GM12865 (cell line): ENCODE data around the gene HAND2.

Experiments
- DNase-seq: peaks from one replicate; pipeline ENCODE4 v3.0.0; 2010; ENCODE audit warnings: low read depth
- H3K4me3 ChIP-seq: 2 replicates; pipeline ENCODE4 v1.5.1; 2011; ENCODE audit warnings: mild to moderate bottlenecking, low read depth, low read length, control low read depth
- CTCF ChIP-seq: IDR thresholded peaks from 2 replicates; pipeline ENCODE4 v1.5.1; 2011; ENCODE audit warnings: low read length, control low read depth, low read depth, inconsistent platforms; ENCODE audit not compliant: insufficient read depth; ENCODE audit errors: missing control alignments

The HAND2 gene

GRCh38 chr4:173506597-173507211 is 23.3 kb downstream of the HAND2 start:
- H3K4me3 ChIP-seq: no peak overlapping the region
- no peak for TF ChIP-seq CTCF
- DNase-seq: no peak

GRCh38 chr4:173505924-173506518 is 24.0 kb downstream of the HAND2 start:
- TF ChIP-seq CTCF: peak; percentile 77
- no peak overlapping the region for H3K4me3 ChIP-seq
- DNase-seq: peak; percentile 73

GRCh38 chr4:173504181-173504503 is 25.9 kb downstream of the HAND2 start:
- H3K4me3 ChIP-seq: no peak overlapping the region
- DNase-seq: no peak
- TF ChIP-seq CTCF: no peak

- DNase-seq: no peak
- H3K4me3 ChIP-seq: no peak overlapping the region
- TF ChIP-seq CTCF: no peak
Measured at GRCh38 chr4:173503330-173504180, 26.5 kb downstream of the HAND2 start.

GRCh38 chr4:173502282-173502681 is 27.7 kb downstream of the HAND2 start:
- no peak for TF ChIP-seq CTCF
- H3K4me3 ChIP-seq: no peak overlapping the region
- no peak for DNase-seq

GRCh38 chr4:173501592-173502150 is 28.4 kb downstream of the HAND2 start:
- no peak overlapping the region for H3K4me3 ChIP-seq
- no peak for DNase-seq
- no peak for TF ChIP-seq CTCF
